HepG2 (cell line): ENCODE data around the gene KIF1B. TPM values are rescaled to one million over a fixed set of nuclear protein-coding genes. Genes with fewer than 3 reads are reported as not detected.
A peak's percentile ranks its signal among the peaks of the same experiment; 100 is the strongest.

Experiments used
- ATAC-seq: fragments of 200-7000 bp; cut with Tn5 transposase; 3 replicates; pipeline ENCODE4 v1.9.1; 2020; ENCODE audit warnings: mild to moderate bottlenecking, moderate library complexity
- BruUV-seq: library from RNA; stranded (reverse); fragments of 400-500 nt; replicated peaks from 2 replicates; lab custom pipeline; 2021; lab: Mats Ljungman, UMichigan
- CTCF ChIA-PET: fragments of 300-600 bp; formaldehyde crosslinking; extraction: SDS; loops from one replicate; lab custom pipeline; 2021; ENCODE audit warnings: low total read pairs, inconsistent platforms, low intra/inter-chr PET ratio; lab: Yijun Ruan, JAX
- POLR2A ChIA-PET: fragments of 350-600 bp; sonication (Branson Sonifier 250); formaldehyde crosslinking; loops from one replicate; lab custom pipeline; 2020; ENCODE audit warnings: antibody characterized with exemption, inconsistent platforms; lab: Yijun Ruan, JAX
- DNase-seq: peaks from one replicate; pipeline ENCODE4 v3.0.0-alpha.2; 2015; ENCODE audit warnings: low spot score
- FAIRE-seq: peaks from 3 replicates; lab custom pipeline; 2011; peaks lifted over from hg19 to GRCh38; lab: Jason Lieb, UNC
- H2AFZ ChIP-seq: one replicate; pipeline ENCODE4 v1.6.1; 2011; ENCODE audit warnings: low read length, inconsistent platforms
- H3K27ac ChIP-seq: fragments of 300-600 bp; 3 replicates; pipeline ENCODE4 v1.8.0; 2011; ENCODE audit warnings: mixed run types, mild to moderate bottlenecking, mixed read lengths, low read length, inconsistent platforms; ENCODE audit not compliant: insufficient read depth; ENCODE audit errors: extremely low read length
- H3K27me3 ChIP-seq, 2 experiments: fragments of 200-600 bp in 1 of 2; 2 replicates in 1 of 2; 3 replicates in 1 of 2; pipeline versions ENCODE4 v1.6.0 to v1.8.0; 2011; ENCODE audit warnings: low read length in 2 of 2, mild to moderate bottlenecking in 2 of 2, moderate library complexity in 2 of 2, inconsistent platforms in 1 of 2; ENCODE audit not compliant: insufficient read depth in 2 of 2, control insufficient read depth in 1 of 2
- H3K36me3 ChIP-seq, 2 experiments: fragments of 200-600 bp in 1 of 2; replicated peaks in 1 of 2; 2 replicates in 1 of 2; 3 replicates in 1 of 2; pipeline versions ENCODE4 v1.5.1 to v1.8.0; 2011; ENCODE audit warnings: low read length in 2 of 2, inconsistent platforms in 1 of 2; ENCODE audit not compliant: insufficient read depth in 2 of 2, control insufficient read depth in 1 of 2
- H3K4me1 ChIP-seq: 2 replicates; pipeline ENCODE4 v1.5.1; 2012; ENCODE audit warnings: low read length, inconsistent platforms; ENCODE audit not compliant: insufficient read depth
- H3K4me2 ChIP-seq: 2 replicates; pipeline ENCODE4 v1.6.0; 2011; ENCODE audit warnings: low read depth, low read length, inconsistent platforms
- H3K4me3 ChIP-seq, 3 experiments: fragments of 200-600 bp in 1 of 3; sonication (generic), shearing (Covaris generic) in 1 of 3; replicated peaks in 1 of 3; 2 replicates each; pipeline ENCODE4 v1.5.1; 2011 to 2016; ENCODE audit warnings: low read length in 3 of 3, inconsistent platforms in 2 of 3, low read depth in 2 of 3, mild to moderate bottlenecking in 2 of 3, control low read depth in 1 of 3, mixed read lengths in 1 of 3; ENCODE audit not compliant: insufficient read depth in 1 of 3
- H3K79me2 ChIP-seq: one replicate; pipeline ENCODE4 v1.6.1; 2011; ENCODE audit warnings: low read length, inconsistent platforms; ENCODE audit not compliant: insufficient read depth
- H3K9ac ChIP-seq: 2 replicates; pipeline ENCODE4 v1.6.0; 2011; ENCODE audit warnings: mild to moderate bottlenecking, low read depth, low read length, inconsistent platforms; ENCODE audit not compliant: insufficient read depth
- H3K9me3 ChIP-seq: 2 replicates; pipeline ENCODE4 v1.5.1; 2012; ENCODE audit warnings: mild to moderate bottlenecking, low read length
- H4K20me1 ChIP-seq: 2 replicates; pipeline ENCODE4 v1.6.0; 2011; ENCODE audit warnings: inconsistent platforms, mild to moderate bottlenecking, low read length, moderate library complexity; ENCODE audit not compliant: insufficient read depth
- ATF7 ChIP-seq, 2 experiments: fragments of 450-650 bp in 1 of 2; sonication (generic) in 1 of 2; formaldehyde crosslinking in 1 of 2; IDR thresholded peaks; 2 replicates each; pipeline versions ENCODE4 v1.4.0 to v1.6.1; 2016 to 2020; ENCODE audit warnings: antibody characterized with exemption in 1 of 2, mild to moderate bottlenecking in 1 of 2, missing genetic modification reagents in 1 of 2
- CREB1 ChIP-seq, 2 experiments: fragments of 450-650 bp in 1 of 2; IDR thresholded peaks; 2 replicates each; pipeline ENCODE4 v1.6.1; 2016 to 2017; ENCODE audit warnings: control low read depth in 1 of 2, mild to moderate bottlenecking in 1 of 2, missing compliant biosample characterization in 1 of 2, missing genetic modification characterization in 1 of 2
- HCFC1 ChIP-seq: fragments of 150-350 bp; IDR thresholded peaks from 2 replicates; pipeline ENCODE4 v1.6.1; 2014; ENCODE audit warnings: low read depth, low read length
- PITX1 ChIP-seq: sonication (generic); formaldehyde crosslinking; IDR thresholded peaks from 2 replicates; pipeline ENCODE4 v1.5.1; 2020; ENCODE audit warnings: mild to moderate bottlenecking, missing genetic modification reagents
- SAP130 ChIP-seq: IDR thresholded peaks from 2 replicates; pipeline ENCODE4 v1.6.1; 2016; ENCODE audit warnings: low read depth
- TFE3 ChIP-seq: IDR thresholded peaks from 2 replicates; pipeline ENCODE4 v1.6.1; 2016
- ZBTB14 ChIP-seq: sonication (generic); formaldehyde crosslinking; IDR thresholded peaks from 2 replicates; pipeline ENCODE4 v1.4.0; 2020; ENCODE audit warnings: missing genetic modification reagents
- ZBTB33 ChIP-seq: sonication (generic); formaldehyde crosslinking; IDR thresholded peaks from 2 replicates; pipeline ENCODE4 v1.4.0; 2020; ENCODE audit warnings: missing genetic modification reagents
- ZNF597 ChIP-seq: sonication (generic); formaldehyde crosslinking; IDR thresholded peaks from 2 replicates; pipeline ENCODE4 v1.5.0; 2020; ENCODE audit warnings: missing genetic modification reagents
- WGBS: methylation state at CpG from one replicate; pipeline ENCODE4 v1.1.6; 2017; ENCODE audit warnings: low lambda C conversion rate; 5-methylcytosine and 5-hydroxymethylcytosine counted together
- in situ Hi-C: cut with HindIII; loops from 2 replicates; pipeline ENCODE4 v1.10.0; 2017; ENCODE audit warnings: low pct_unique_long_range_greater_than_20kb; ENCODE audit not compliant: extremely low pct_ligation_motif_present
- intact Hi-C: fragments of 100-400 bp; cut with micrococcal nuclease; formaldehyde crosslinking; loops from one replicate; pipeline ENCODE4 v1.10.0; 2022; ENCODE audit not compliant: unreplicated experiment
- polyA plus RNA-seq, 8 experiments: library from polyadenylated mRNA; depleted of rRNA in 3 of 8; stranded (reverse) in 7 of 8; unstranded in 1 of 8; fragments of >200 nt; fragmentation: Illumina TruSeq in 4 of 8; extraction: Trizol in 4 of 8; gene quantifications; 2 replicates each; pipeline versions ENCODE4 v1.2.1 to v1.2.3, GENCODE V29; 2011 to 2016; ENCODE audit warnings: low read depth in 4 of 8, missing spikeins in 1 of 8, mixed read lengths in 1 of 8; ENCODE audit not compliant: insufficient read depth in 1 of 8
- total RNA-seq, 5 experiments: library from RNA; depleted of rRNA; stranded (reverse); fragments of >200 nt; fragmentation: Illumina TruSeq; extraction: Trizol; gene quantifications; 2 replicates each; pipeline ENCODE4 v1.2.3, GENCODE V29; 2016; ENCODE audit warnings: low read depth in 1 of 5

The KIF1B gene
- total and polyA plus RNA-seq, 2 of the 13 experiments (the other 11 are each of a cell fraction or from before 2014, with no cell fraction given): 26.7 to 32.5 TPM

- BruUV-seq: no TSS peak
- in situ Hi-C loops: no loop called here
- WGBS: 61% methylated on average over 1 of the region's 1 CpG
- Histone ChIP-seq H3K27ac (no peak overlapping the region), H3K27me3 (no peaks in the 10 kb centered on the region), H3K4me1 (peaks cover 33% of the 10 kb centered on the region), H3K36me3 (peaks cover 6 to 28% of the 10 kb centered on the region in 2 experiments; a peak in 4 of 5 replicates), H2AFZ (no peak overlapping the region), H3K4me3 (no peak overlapping the region), H4K20me1 (no peaks in the 10 kb centered on the region), H3K9ac (no peak overlapping the region), H3K9me3 (no peaks in the 10 kb centered on the region), H3K79me2 (peaks cover 28% of the 10 kb centered on the region), H3K4me2 (peak overlapping the region; percentile 97)
- intact Hi-C loops: no loop called here
- FAIRE-seq (no peak), DNase-seq (peak; percentile 39), ATAC-seq (no peak)
- 0 out of 2 replicates have a peak, but pooled peaks have one; percentile 27 for TF ChIP-seq SAP130
- TF ChIP-seq ZNF597 (CRISPR knock-in tag): no peak
- CTCF ChIA-PET: no interaction called here
- POLR2A ChIA-PET: interaction anchor here (4.4 kb wide), 1 partner anchor 13 kb away, joined by 65 read pairs; no protein-coding TSS in a partner anchor
Observed at GRCh38 chr1:10401281-10401680, 190.9 kb downstream of the KIF1B start.

- ChIA-PET POLR2A (interaction anchor here (4.4 kb wide), 1 partner anchor 15 kb away, joined by 65 read pairs; no protein-coding TSS in a partner anchor), CTCF (no interaction called here)
- H3K27me3 ChIP-seq: no peaks in the 10 kb centered on the region
- DNase-seq (no peak), ATAC-seq (no peak), FAIRE-seq (no peak)
- no peak overlapping the region for H3K9ac ChIP-seq
- H3K4me3 ChIP-seq: no peak overlapping the region
- H4K20me1 ChIP-seq: no peaks in the 10 kb centered on the region
- H2AFZ ChIP-seq: no peak overlapping the region
- WGBS: 96% methylated on average over 9 of the region's 9 CpGs
- H3K27ac ChIP-seq: no peak overlapping the region
- no TSS peak for BruUV-seq
- intact Hi-C loops (no loop called here), in situ Hi-C loops (no loop called here)
- peaks cover 14 to 43% of the 10 kb centered on the region in 2 experiments for H3K36me3 ChIP-seq
- no peak overlapping the region for H3K4me2 ChIP-seq
- H3K9me3 ChIP-seq: no peaks in the 10 kb centered on the region
- H3K4me1 ChIP-seq: peaks cover 26% of the 10 kb centered on the region
- H3K79me2 ChIP-seq: peaks cover 28% of the 10 kb centered on the region
- TF ChIP-seq ATF7 (IDR thresholded peaks at IDR 0.05) (peak; percentile 79), ATF7 (CRISPR knock-in tag; IDR thresholded peaks at IDR 0.05) (no peak), ZBTB14 (no peak), HCFC1 (no peak), ZBTB33 (CRISPR knock-in tag) (peak; percentile 46; the same call in 1 of the 2 replicates), TFE3 (CRISPR knock-in tag) (no peak), CREB1 (IDR thresholded peaks at IDR 0.05) (peak; percentile 51; the same call in 1 of the 2 replicates), CREB1 (CRISPR knock-in tag; IDR thresholded peaks at IDR 0.05) (no peak), PITX1 (CRISPR knock-in tag) (no peak)
Observed at GRCh38 chr1:10402729-10403274, 192.4 kb downstream of the KIF1B start.
